Natural killer cell treated with Interleukin-12 subunit alpha and Interleukin-12 subunit beta and Interleukin-15 and Interleukin-18, amount 100 ng/mL, for 72 hours (primary cell): Measurements from ENCODE around the gene MIB1. TPM values are rescaled to one million over a fixed set of nuclear protein-coding genes. Genes with fewer than 3 reads are reported as not detected.
A peak's percentile ranks its signal among the peaks of the same experiment; 100 is the strongest.

Source experiments
- ATAC-seq, 2 donors: fragments of 150-1000 bp; cut with Tn5 transposase in 1 of 2; sonication (Bioruptor Pico), chemical (Tn5 transposase) in 1 of 2; 2 replicates each; pipeline ENCODE4 v1.10.0; 2021
- DNase-seq: peaks from one replicate; pipeline ENCODE4 v3.0.0; 2022; ENCODE audit warnings: low spot score
- H3K27ac Mint-ChIP-seq, 2 donors: 1 replicate in 1 of 2; 2 replicates in 1 of 2; pipeline ENCODE4 v1.8.0; 2022; ENCODE audit warnings: mixed read lengths in 2 of 2, mild to moderate bottlenecking in 1 of 2, moderate library complexity in 1 of 2
- H3K27me3 Mint-ChIP-seq, 2 donors: 1 replicate in 1 of 2; 2 replicates in 1 of 2; pipeline ENCODE4 v1.8.0; 2022; ENCODE audit warnings: mixed read lengths in 2 of 2
- H3K36me3 Mint-ChIP-seq: one replicate; pipeline ENCODE4 v1.8.0; 2022; ENCODE audit warnings: mixed read lengths
- H3K4me1 Mint-ChIP-seq, 2 donors: 1 replicate in 1 of 2; 2 replicates in 1 of 2; pipeline ENCODE4 v1.8.0; 2022; ENCODE audit warnings: low read depth in 2 of 2, mixed read lengths in 2 of 2, mild to moderate bottlenecking in 1 of 2
- H3K4me3 Mint-ChIP-seq: one replicate; pipeline ENCODE4 v1.8.0; 2022; ENCODE audit warnings: mixed read lengths
- H3K9me3 Mint-ChIP-seq: 2 replicates; pipeline ENCODE4 v1.8.0; 2022; ENCODE audit warnings: mixed read lengths
- total RNA-seq, 2 donors: library from RNA; stranded (reverse); gene quantifications; one replicate each; pipeline ENCODE4 v1.2.3, GENCODE V29; 2022

Gene MIB1
- total RNA-seq, 2 donors from 2014 or later: 20.1 to 30.3 TPM

DNA sequence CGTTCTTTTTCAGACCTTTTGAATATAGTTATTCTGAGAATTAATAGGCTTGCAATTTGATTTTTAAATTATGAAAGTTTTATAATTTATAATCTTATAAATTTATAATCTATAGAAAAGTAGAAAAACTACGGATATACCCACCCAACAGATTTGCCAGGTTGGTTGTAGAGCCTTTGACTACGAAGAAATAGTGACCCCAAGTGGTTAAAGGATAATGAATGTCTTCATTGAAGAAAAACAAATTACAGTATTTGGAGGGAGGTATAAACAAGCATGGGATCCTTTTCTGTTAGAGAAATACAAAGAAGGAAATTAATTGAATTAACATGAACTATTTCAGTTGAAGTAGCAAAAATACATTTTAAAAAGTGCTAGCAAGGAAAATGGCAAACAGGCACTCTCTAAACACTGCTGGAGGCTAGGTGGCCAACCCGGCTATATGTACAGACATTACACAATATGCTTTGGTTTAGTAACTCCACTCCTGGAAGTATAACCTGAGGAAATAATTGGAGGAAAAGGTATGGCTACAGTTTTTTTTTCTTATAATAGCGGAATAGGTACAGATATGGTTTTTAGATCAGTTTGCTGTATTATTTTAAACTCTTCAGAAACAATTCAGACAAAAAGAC lies 110.9 kb downstream of the MIB1 start:
- DNase-seq: no peak
- ATAC-seq: no peak
- H3K4me1 Mint-ChIP-seq: peaks cover 8 to 11% of the 10 kb centered on the region in 2 donors
- H3K27ac Mint-ChIP-seq: no peak overlapping the region
- H3K36me3 Mint-ChIP-seq: peaks cover 9% of the 10 kb centered on the region
- no peak overlapping the region for H3K4me3 Mint-ChIP-seq
- H3K27me3 Mint-ChIP-seq: no peaks in the 10 kb centered on the region
- H3K9me3 Mint-ChIP-seq: no peaks in the 10 kb centered on the region

GRCh38 chr18:21853016-21853415 lies 112.4 kb downstream of the MIB1 start:
- DNase-seq (no peak), ATAC-seq (peak; percentile 58 to 67)
- Mint-ChIP-seq H3K9me3 (no peaks in the 10 kb centered on the region), H3K27me3 (no peaks in the 10 kb centered on the region), H3K27ac (peak overlapping the region; percentile 1 to 7), H3K4me1 (peaks cover 8 to 18% of the 10 kb centered on the region in 2 donors), H3K4me3 (peak overlapping the region; percentile 55), H3K36me3 (peaks cover 14% of the 10 kb centered on the region)

DNA sequence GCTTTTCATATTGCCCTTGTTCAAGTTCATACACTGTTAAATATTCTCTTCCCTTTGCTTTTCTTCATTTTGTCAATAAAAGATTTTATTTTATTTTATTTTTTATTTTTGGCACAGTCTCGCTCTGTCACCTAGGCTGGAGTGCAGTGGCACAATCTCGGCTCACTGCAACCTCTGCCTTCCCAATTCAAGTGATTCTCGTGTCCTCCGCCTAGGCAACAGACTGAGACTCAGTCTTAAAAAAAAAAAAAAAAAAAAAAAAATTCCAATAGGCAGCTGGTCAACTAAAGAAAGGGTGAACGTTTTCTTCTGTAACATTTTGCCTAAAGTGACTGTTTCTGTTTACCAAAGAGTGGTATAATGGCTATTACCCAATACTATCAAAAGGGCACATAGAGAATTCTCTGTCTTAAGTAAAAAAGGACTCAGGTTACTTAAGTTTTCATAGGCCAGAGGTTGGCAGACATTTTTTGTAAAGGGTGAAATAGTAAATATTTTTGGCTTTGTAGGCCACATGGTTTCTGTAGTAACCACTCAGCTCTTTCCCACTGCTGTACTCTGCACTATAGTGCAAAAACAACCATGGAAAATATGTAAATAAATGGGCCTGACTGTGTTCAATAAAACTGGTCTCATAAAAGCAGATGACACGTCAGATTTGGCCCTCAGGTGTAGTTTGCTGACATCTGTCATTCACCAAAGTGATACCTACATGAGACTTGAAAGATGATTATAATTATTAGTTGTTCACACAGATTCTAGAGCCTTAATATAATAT lies 113.4 kb downstream of the MIB1 start:
- H3K9me3 Mint-ChIP-seq: no peaks in the 10 kb centered on the region
- ATAC-seq (no peak), DNase-seq (no peak)
- no peaks in the 10 kb centered on the region for H3K27me3 Mint-ChIP-seq
- H3K4me1 Mint-ChIP-seq: peaks cover 8 to 19% of the 10 kb centered on the region in 2 donors
- peak overlapping the region in 1 of 2 donors; percentile 7 for H3K27ac Mint-ChIP-seq
- H3K36me3 Mint-ChIP-seq: peaks cover 17% of the 10 kb centered on the region
- no peak overlapping the region for H3K4me3 Mint-ChIP-seq

DNA sequence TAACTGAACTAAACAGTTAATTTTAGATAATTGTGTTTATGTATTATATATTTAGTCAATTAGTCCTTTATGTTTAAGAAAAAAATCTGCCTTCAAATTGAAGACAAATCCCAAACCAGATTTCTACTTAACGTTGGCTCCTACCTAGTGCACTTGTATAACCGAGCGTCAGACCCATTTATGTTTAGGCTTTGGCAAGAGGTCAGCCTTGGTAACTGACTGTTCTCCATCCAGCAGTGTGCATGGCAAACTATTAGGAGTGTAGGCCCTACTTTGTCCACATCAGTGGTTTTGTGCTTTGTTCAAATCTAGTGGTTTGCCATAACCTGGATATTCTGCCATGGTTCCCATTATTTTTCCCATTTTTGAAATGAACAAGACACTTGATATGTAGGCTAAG lies 114.8 kb downstream of the MIB1 start:
- no peak for DNase-seq
- no peaks in the 10 kb centered on the region for H3K27me3 Mint-ChIP-seq
- H3K9me3 Mint-ChIP-seq: no peaks in the 10 kb centered on the region
- ATAC-seq: no peak
- peaks cover 8 to 19% of the 10 kb centered on the region in 2 donors for H3K4me1 Mint-ChIP-seq
- H3K36me3 Mint-ChIP-seq: peaks cover 20% of the 10 kb centered on the region
- H3K4me3 Mint-ChIP-seq: no peak overlapping the region
- no peak overlapping the region for H3K27ac Mint-ChIP-seq

DNA sequence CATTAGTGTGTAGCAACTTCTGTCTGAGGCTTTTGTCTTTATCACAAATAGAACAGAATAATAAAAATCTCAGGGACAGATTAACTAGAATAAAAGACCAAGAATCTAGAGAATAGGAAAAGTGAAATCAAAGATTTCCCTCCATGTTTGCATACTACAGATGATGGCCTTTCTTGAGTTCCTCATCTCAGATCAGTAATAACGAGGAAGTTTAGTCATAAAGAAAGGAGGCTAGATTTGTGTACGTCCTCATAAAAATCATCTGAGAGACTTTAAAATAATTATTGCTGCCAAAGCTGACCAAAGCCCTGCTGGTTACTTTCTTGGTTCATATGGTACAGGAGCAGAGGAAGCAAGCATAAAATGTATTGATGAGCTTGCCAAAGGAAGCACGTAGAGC lies 117.3 kb downstream of the MIB1 start:
- DNase-seq: no peak
- H3K27ac Mint-ChIP-seq: peak overlapping the region in 1 of 2 donors; percentile 29
- no peak overlapping the region for H3K4me3 Mint-ChIP-seq
- no peaks in the 10 kb centered on the region for H3K27me3 Mint-ChIP-seq
- H3K4me1 Mint-ChIP-seq: peaks cover 1 to 10% of the 10 kb centered on the region in 2 donors
- H3K9me3 Mint-ChIP-seq: no peaks in the 10 kb centered on the region
- H3K36me3 Mint-ChIP-seq: peaks cover 20% of the 10 kb centered on the region
- no peak for ATAC-seq

- peak overlapping the region in 1 of 2 donors; percentile 33 for H3K27ac Mint-ChIP-seq
- peaks cover 0 to 8% of the 10 kb centered on the region in 2 donors for H3K4me1 Mint-ChIP-seq
- peaks cover 20% of the 10 kb centered on the region for H3K36me3 Mint-ChIP-seq
- DNase-seq: no peak
- no peak overlapping the region for H3K4me3 Mint-ChIP-seq
- no peak for ATAC-seq
- H3K9me3 Mint-ChIP-seq: no peaks in the 10 kb centered on the region
- H3K27me3 Mint-ChIP-seq: no peaks in the 10 kb centered on the region
Observed at GRCh38 chr18:21858544-21858943, 118.0 kb downstream of the MIB1 start.

DNA sequence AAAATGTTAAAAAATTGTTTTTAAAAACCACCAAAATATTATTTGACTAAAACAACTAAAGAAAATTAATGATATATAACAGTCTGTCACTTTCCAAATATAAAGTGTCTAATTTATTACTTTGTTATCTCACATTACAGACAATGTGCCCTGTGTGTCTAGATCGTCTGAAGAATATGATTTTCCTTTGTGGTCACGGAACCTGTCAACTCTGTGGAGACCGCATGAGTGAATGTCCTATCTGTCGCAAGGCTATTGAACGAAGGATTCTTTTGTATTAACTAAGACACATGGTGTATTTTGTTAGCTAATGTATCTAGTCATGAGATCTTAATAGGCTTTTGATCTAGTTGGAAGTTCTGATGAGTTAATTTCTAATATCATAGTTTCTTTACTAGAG lies 123.8 kb downstream of the MIB1 start:
- Mint-ChIP-seq H3K9me3 (no peaks in the 10 kb centered on the region), H3K4me1 (no peaks in the 10 kb centered on the region)

GRCh38 chr18:21865043-21865442 lies 124.5 kb downstream of the MIB1 start:
- Mint-ChIP-seq H3K27me3 (no peaks in the 10 kb centered on the region), H3K9me3 (no peaks in the 10 kb centered on the region), H3K4me3 (no peak overlapping the region), H3K27ac (no peak overlapping the region), H3K4me1 (no peaks in the 10 kb centered on the region), H3K36me3 (no peaks in the 10 kb centered on the region)
- ATAC-seq (no peak), DNase-seq (no peak)

More for the DNA sequence above, 123.8 kb downstream of the MIB1 start:
- H3K36me3 Mint-ChIP-seq: no peaks in the 10 kb centered on the region
- H3K27ac Mint-ChIP-seq: no peak overlapping the region
- no peaks in the 10 kb centered on the region for H3K27me3 Mint-ChIP-seq
- no peak overlapping the region for H3K4me3 Mint-ChIP-seq
- ATAC-seq: no peak
- no peak for DNase-seq

- Mint-ChIP-seq H3K27ac (no peak overlapping the region), H3K4me1 (no peaks in the 10 kb centered on the region), H3K9me3 (no peaks in the 10 kb centered on the region), H3K4me3 (no peak overlapping the region), H3K36me3 (no peaks in the 10 kb centered on the region), H3K27me3 (no peaks in the 10 kb centered on the region)
- DNase-seq (no peak), ATAC-seq (no peak)
Observed at GRCh38 chr18:21868770-21869169, 128.2 kb downstream of the MIB1 start.

DNA sequence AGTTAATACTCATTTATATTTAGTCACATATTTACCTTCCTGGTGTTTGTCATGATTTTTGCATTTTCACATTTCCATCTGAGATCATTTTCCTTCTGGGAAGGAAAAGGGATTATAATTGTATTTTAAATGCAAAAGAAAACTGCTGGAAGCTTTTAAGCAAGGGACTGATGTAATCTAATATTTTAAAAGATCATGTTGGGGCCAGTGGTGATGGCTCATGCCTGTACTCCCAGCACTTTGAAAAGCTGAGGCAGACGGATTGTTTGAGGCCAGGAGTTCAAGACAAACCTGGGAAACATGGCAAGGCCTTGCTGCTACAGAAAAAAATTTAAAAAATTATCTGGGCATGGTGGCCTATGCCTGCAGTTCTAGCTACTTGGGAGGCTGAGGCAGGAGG lies 149.0 kb downstream of the MIB1 start:
- ATAC-seq: no peak
- Mint-ChIP-seq H3K4me1 (no peaks in the 10 kb centered on the region), H3K9me3 (no peaks in the 10 kb centered on the region)

GRCh38 chr18:21894619-21895367 lies 154.2 kb downstream of the MIB1 start:
- no peaks in the 10 kb centered on the region for H3K4me1 Mint-ChIP-seq
- peaks cover 16 to 18% of the 10 kb centered on the region in 2 donors for H3K27me3 Mint-ChIP-seq
- no peaks in the 10 kb centered on the region for H3K9me3 Mint-ChIP-seq
- no peak overlapping the region for H3K27ac Mint-ChIP-seq
- DNase-seq (no peak), ATAC-seq (no peak)
- no peaks in the 10 kb centered on the region for H3K36me3 Mint-ChIP-seq
- no peak overlapping the region for H3K4me3 Mint-ChIP-seq

More for the DNA sequence above, 149.0 kb downstream of the MIB1 start:
- DNase-seq: no peak
- Mint-ChIP-seq H3K27me3 (peaks cover 17 to 29% of the 10 kb centered on the region in 2 donors), H3K4me3 (no peak overlapping the region), H3K36me3 (no peaks in the 10 kb centered on the region), H3K27ac (no peak overlapping the region)

- ATAC-seq: no peak
- no peak overlapping the region for H3K4me3 Mint-ChIP-seq
- peaks cover 6 to 9% of the 10 kb centered on the region in 2 donors for H3K27me3 Mint-ChIP-seq
Observed at GRCh38 chr18:21896732-21897336, 156.2 kb downstream of the MIB1 start.

DNA sequence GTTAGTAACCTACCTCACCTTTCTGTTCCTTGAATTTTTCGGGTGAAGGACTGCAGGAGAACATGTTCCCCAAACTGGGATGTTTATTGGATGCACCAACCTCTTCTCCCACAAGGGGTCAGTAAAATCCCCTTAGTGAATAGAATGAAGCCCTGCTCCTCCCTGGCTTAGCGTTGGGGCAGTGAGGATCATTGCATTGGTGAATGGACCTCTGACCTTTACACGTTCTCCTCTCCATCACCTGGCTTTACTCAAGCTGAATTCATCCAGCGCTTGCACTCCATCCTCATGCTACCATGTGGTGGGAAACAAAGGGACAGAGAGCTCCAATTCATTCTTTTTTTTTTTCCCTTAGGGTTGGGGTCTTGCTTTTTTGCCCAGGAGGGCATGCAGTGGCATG lies 157.2 kb downstream of the MIB1 start:
- DNase-seq: no peak
- Mint-ChIP-seq H3K4me3 (no peak overlapping the region), H3K27ac (no peak overlapping the region), H3K36me3 (no peaks in the 10 kb centered on the region), H3K4me1 (no peaks in the 10 kb centered on the region), H3K27me3 (peaks cover 6 to 9% of the 10 kb centered on the region in 2 donors), H3K9me3 (no peaks in the 10 kb centered on the region)
- no peak for ATAC-seq

More at GRCh38 chr18:21896732-21897336, 156.2 kb downstream of the MIB1 start:
- DNase-seq: no peak
- Mint-ChIP-seq H3K9me3 (no peaks in the 10 kb centered on the region), H3K27ac (no peak overlapping the region), H3K4me1 (no peaks in the 10 kb centered on the region), H3K36me3 (no peaks in the 10 kb centered on the region)
